ENCODE measurements around the gene ZFP1. TPM values are rescaled to one million over a fixed set of nuclear protein-coding genes. Genes with fewer than 3 reads are reported as not detected.

The ZFP1 gene
- total RNA-seq, 1 experiment from 2014 or later, result 10.6 TPM

- Mint-ChIP-seq H3K27me3 (ENCODE audit: unreplicated experiment) (peaks cover 42% of the 10 kb centered on the region), H3K4me1 (ENCODE audit: low read depth, unreplicated experiment) (peaks cover 23% of the 10 kb centered on the region), H3K36me3 (ENCODE audit: insufficient read depth, unreplicated experiment) (peaks cover 1% of the 10 kb centered on the region), H3K27ac (ENCODE audit: unreplicated experiment) (no peak overlapping the region), H3K9me3 (ENCODE audit: low read depth, unreplicated experiment) (no peaks in the 10 kb centered on the region), H3K4me3 (ENCODE audit: low read depth, unreplicated experiment) (no peak overlapping the region)
- CTCF ChIA-PET, result interaction anchor here (0.6 to 1.0 kb wide), 3 partner anchors 132 to 553 kb away, joined by 3 to 4 read pairs (median 4); partner anchors contain the start of gene ZNRF1
- BruUV-seq (replicated peaks), result no TSS peak
- no peak for TF ChIP-seq CTCF (IDR thresholded peaks at IDR 0.05; ENCODE audit: unreplicated experiment)
- intact Hi-C loops (cut with micrococcal nuclease; ENCODE audit: unreplicated experiment), result no loop called here
- DNase-seq, result no peak
Measured at GRCh38 chr16:75130150-75130771, 18.1 kb upstream of the ZFP1 start.

DNA sequence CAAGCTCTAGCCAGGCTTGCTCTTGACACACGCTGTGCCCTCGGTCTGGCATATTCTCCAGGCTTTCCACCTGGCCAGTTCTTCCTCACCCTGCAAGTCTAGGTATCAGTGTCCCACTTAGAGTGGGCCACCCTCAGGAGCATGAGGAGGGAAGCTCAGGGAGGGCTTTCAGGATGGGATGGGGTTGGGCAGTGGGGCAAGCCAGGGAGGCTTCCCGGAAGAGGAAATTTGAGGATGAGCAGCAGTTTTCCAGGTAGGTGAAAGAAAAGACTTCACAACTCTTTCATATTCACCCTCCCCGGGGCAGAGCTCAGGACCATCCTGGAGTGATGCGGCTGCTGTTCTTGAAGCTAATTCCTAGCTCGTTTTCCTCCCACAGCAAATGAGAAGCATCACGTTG lies 17.2 kb upstream of the ZFP1 start:
- Mint-ChIP-seq H3K9me3 (ENCODE audit: low read depth, unreplicated experiment) (no peaks in the 10 kb centered on the region), H3K27ac (ENCODE audit: unreplicated experiment) (no peak overlapping the region), H3K27me3 (ENCODE audit: unreplicated experiment) (peaks cover 51% of the 10 kb centered on the region), H3K4me1 (ENCODE audit: low read depth, unreplicated experiment) (peaks cover 23% of the 10 kb centered on the region), H3K4me3 (ENCODE audit: low read depth, unreplicated experiment) (no peak overlapping the region), H3K36me3 (ENCODE audit: insufficient read depth, unreplicated experiment) (peaks cover 4% of the 10 kb centered on the region)
- no peak for TF ChIP-seq CTCF (IDR thresholded peaks at IDR 0.05; ENCODE audit: unreplicated experiment)
- CTCF ChIA-PET, result no interaction called here
- DNase-seq, result no peak
- intact Hi-C loops (cut with micrococcal nuclease; ENCODE audit: unreplicated experiment), result no loop called here
- no TSS peak for BruUV-seq (replicated peaks)

GRCh38 chr16:75138233-75138632 lies 10.1 kb upstream of the ZFP1 start:
- Mint-ChIP-seq H3K36me3 (ENCODE audit: insufficient read depth, unreplicated experiment) (peaks cover 4% of the 10 kb centered on the region), H3K4me1 (ENCODE audit: low read depth, unreplicated experiment) (no peaks in the 10 kb centered on the region), H3K27ac (ENCODE audit: unreplicated experiment) (no peak overlapping the region), H3K9me3 (ENCODE audit: low read depth, unreplicated experiment) (no peaks in the 10 kb centered on the region), H3K27me3 (ENCODE audit: unreplicated experiment) (peaks cover 22% of the 10 kb centered on the region), H3K4me3 (ENCODE audit: low read depth, unreplicated experiment) (no peak overlapping the region)
- no TSS peak for BruUV-seq (replicated peaks)
- intact Hi-C loops (cut with micrococcal nuclease; ENCODE audit: unreplicated experiment), result no loop called here
- no peak for TF ChIP-seq CTCF (IDR thresholded peaks at IDR 0.05; ENCODE audit: unreplicated experiment)
- no peak for DNase-seq
- CTCF ChIA-PET, result no interaction called here

GRCh38 chr16:75138636-75139035 lies 9.7 kb upstream of the ZFP1 start:
- BruUV-seq (replicated peaks), result no TSS peak
- H3K27me3 Mint-ChIP-seq (ENCODE audit: unreplicated experiment), result peaks cover 22% of the 10 kb centered on the region
- DNase-seq, result no peak
- no peak overlapping the region for H3K27ac Mint-ChIP-seq (ENCODE audit: unreplicated experiment)
- H3K9me3 Mint-ChIP-seq (ENCODE audit: low read depth, unreplicated experiment), result no peaks in the 10 kb centered on the region
- intact Hi-C loops (cut with micrococcal nuclease; ENCODE audit: unreplicated experiment), result no loop called here
- H3K4me1 Mint-ChIP-seq (ENCODE audit: low read depth, unreplicated experiment), result no peaks in the 10 kb centered on the region
- peaks cover 4% of the 10 kb centered on the region for H3K36me3 Mint-ChIP-seq (ENCODE audit: insufficient read depth, unreplicated experiment)
- CTCF ChIA-PET, result no interaction called here
- no peak overlapping the region for H3K4me3 Mint-ChIP-seq (ENCODE audit: low read depth, unreplicated experiment)
- TF ChIP-seq CTCF (IDR thresholded peaks at IDR 0.05; ENCODE audit: unreplicated experiment), result no peak
